Eye (tissue), 1 donor: ENCODE data around the gene TRIOBP.
"Not testable (repeated sequence)": the region's sequence is repeated elsewhere in the genome, so short reads cannot be mapped to it uniquely, and the experiment has no call there.

ENCODE experiments used
- DNase-seq: peaks from one replicate; pipeline ENCODE4 v3.0.0-alpha.2; 2015

Gene TRIOBP

GRCh38 chr22:37690901-37691504 lies 5.8 kb upstream of the TRIOBP start:
- DNase-seq, result no peak

GRCh38 chr22:37692627-37693285 lies 4.1 kb upstream of the TRIOBP start:
- DNase-seq, result no peak

DNA sequence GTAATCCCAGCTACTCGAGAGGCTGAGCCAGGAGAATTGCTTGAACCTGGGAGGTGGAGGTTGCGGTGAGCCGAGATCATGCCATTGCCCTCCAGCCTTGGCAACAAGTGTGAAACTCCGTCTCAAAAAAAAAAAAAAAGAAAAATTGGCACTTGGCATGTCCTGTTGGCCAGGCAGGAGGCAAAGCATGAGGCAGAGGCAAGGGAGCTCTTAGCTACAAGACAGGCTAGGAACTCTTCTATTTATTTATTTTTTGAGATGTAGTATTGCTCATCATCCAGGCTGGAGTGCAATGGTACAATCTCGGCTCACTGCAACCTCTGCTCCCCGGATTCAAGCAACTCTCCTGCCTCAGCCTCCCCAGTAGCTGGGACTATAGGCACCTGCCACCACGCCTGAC lies 2.7 kb upstream of the TRIOBP start:
- DNase-seq, result not testable (repeated sequence)

- not testable (repeated sequence) for DNase-seq
These were observed 590 bp upstream of the TRIOBP start for GRCh38 chr22:37696260-37696656.

DNA sequence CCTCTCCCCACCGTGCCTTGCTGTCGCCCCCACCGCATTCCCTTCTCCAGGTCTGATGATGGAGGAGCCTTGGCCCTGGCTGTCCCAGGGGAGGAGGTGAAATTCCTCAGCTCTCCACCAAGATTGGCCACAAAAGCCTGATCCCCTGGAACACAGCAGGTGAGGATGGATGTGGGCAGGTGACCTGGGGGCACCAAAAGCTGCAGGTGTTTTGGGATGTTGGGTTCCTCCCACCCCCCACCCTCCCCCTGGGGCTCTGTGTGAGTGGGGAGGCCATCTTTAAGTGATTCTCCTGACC lies 639 bp downstream of the TRIOBP start:
- no peak for DNase-seq

GRCh38 chr22:37701141-37701786 lies 4.4 kb downstream of the TRIOBP start:
- DNase-seq, result no peak

DNA sequence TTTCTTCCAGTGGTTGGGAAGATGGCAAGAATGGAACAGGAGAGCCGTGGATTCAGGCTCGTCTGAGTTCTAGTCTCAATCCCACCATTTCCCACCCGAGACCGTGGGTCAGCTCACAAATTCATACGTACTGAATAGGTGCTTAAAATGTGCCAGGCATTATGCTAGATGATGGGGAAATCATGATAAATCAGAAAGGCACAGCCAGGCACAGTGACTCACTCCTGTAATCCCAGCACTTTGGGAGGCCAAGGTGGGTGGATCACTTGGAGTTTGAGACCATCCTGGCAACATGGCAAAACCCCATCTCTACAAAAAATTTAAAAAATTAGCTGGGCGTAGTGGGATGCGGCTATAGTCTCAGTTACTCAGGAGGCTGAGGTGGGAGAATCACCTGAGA lies 7.1 kb downstream of the TRIOBP start:
- DNase-seq, result no peak

DNA sequence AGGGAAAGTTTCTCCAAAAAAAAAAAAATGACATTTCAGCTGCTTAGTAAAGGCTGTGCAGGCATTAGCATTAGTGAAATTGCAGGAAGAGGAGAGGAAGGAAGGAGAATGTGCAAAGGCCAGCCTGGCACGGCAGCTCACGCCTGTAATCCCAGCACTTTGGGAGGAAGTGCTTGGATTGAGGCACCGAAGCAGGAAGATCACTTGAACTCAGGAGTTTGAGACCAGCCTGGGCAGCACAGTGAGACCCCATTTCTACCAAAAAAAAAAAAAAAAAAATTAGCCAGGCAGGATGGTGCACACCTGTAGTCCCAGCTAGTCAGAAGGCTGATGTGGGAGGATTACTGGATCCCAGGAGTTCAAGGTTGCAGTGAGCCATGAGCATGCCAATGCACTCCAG lies 7.8 kb downstream of the TRIOBP start:
- DNase-seq, result no peak

DNA sequence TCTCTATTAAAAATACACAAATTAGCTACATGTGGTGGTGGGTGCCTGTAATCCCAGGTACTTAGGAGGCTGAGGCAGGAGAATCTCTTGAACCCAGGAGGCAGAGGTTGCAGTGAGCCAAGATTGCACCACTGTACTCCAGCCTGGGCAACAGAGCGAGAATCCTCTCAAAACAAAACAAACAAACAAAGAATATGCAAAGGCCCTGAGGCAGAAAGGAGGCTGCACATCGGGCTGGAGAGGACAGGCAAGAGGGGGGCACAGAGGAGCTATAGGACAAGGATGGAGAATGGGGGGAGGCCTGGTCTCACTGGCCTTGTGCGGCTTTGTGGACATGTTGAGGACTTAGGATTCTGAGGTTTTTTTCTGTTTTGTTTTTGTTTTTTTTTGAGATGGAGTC lies 8.4 kb downstream of the TRIOBP start:
- DNase-seq, result no peak

GRCh38 chr22:37708580-37709444 lies 12.0 kb downstream of the TRIOBP start:
- no peak for DNase-seq

- DNase-seq, result no peak
These were observed 12.6 kb downstream of the TRIOBP start for GRCh38 chr22:37709445-37709765.

DNA sequence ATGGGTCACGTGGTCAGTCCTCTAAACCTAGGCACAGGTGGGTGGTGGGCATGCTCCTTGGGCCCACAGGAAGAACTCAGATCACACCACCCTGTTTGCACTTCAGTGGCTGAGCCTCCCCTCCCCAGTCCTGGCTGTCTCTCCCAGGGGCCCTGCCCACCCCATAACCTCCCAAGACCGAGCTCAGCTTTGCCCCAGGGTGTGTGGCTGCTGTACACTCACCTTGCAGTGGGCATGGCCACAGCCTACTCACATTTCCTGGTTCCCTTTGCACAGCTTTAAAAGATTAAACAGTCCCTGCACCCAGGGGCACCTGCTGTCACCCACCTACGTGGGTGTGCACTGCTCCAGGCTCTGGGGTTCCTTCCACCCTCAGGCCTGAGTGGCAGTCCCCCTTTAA lies 13.8 kb downstream of the TRIOBP start:
- no peak for DNase-seq

DNA sequence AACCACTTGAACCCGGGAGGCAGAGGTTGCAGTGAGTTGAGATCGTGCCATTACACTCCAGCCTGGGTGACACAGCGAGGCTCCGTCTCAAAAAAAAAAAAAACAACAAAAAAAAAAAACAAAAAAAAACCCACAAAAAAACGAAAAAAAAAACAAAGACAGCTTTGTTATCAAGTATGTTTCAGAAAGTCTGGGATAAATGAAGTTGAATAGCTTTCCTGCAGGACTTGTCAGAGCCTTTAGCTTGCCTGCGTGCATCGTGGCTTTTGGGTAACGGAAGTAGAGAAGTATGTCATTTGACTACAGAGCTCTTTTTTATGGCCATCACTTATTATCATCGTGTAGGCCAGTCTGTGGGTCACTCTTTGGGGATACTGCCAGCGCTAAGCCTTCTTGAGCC lies 14.6 kb downstream of the TRIOBP start:
- no peak for DNase-seq

DNA sequence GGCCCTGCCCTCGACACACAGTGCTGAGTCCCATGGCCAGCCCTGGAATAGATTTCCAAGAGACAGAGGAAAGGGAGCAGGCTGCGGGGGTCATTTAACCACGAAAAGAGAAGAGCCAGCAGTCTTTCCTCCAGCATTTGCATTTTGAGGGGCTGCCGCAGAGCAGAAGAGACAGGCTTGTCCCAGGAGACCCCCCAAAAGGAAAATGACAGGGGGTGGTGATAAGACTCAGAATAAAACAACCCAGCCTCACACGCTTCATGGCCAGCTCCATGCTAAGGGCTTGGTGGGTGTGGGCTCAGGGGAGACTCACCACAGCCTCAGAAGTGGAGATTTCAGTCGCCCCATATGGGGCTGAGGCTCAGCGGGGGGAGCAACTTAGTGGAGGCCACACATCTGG lies 16.9 kb downstream of the TRIOBP start:
- DNase-seq, result no peak

- DNase-seq, result no peak
These were observed 17.8 kb downstream of the TRIOBP start for GRCh38 chr22:37714634-37715033.

DNA sequence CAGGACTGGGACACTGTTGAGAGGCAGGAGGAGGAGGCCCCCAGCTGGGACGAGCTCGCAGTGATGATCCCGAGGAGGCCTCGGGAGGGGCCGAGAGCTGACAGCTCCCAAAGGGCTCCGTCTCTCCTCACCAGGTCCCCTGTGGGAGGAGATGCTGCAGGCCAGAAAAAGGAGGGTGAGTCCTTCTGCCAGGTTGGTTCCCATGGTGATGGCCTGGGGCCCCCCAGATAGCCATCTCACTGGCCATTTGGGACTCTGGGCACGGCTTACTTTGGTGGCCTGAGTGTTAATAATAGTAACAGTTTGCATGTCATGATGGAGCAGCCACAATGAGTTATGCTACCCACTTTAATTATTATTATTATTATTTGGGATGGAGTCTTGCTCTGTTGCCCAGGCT lies 18.9 kb downstream of the TRIOBP start:
- no peak for DNase-seq

DNA sequence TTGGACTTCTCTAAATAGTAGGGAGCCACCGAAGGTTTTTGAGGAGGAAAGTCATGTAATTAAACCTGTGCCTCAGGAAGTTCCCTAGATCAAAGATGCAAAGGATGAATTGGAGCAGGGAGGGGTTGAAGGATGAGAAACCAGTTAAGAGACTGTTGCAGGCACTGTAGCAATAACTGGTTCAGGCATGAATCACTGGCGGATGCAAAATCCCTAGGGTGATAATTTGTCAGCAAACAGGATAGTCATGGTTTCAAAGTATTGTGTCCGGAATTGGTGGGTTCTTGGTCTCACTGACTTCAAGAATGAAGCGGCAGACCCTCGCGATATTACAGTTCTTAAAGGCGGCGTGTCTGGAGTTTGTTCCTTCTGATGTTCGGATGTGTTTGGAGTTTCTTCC lies 19.9 kb downstream of the TRIOBP start:
- DNase-seq, result no peak

GRCh38 chr22:37717235-37717634 lies 20.4 kb downstream of the TRIOBP start:
- not testable (repeated sequence) for DNase-seq

- DNase-seq, result not testable (repeated sequence)
These were observed 21.0 kb downstream of the TRIOBP start for GRCh38 chr22:37717746-37718305.

GRCh38 chr22:37725551-37726240 lies 28.8 kb downstream of the TRIOBP start:
- no peak for DNase-seq

GRCh38 chr22:37726241-37726887 lies 29.5 kb downstream of the TRIOBP start:
- no peak for DNase-seq

GRCh38 chr22:37728620-37729019 lies 31.8 kb downstream of the TRIOBP start:
- DNase-seq, result no peak
